GM19035 (cell line): ENCODE measurements around the gene ICOSLG.
"Not testable (repeated sequence)": the region's sequence is repeated elsewhere in the genome, so short reads cannot be mapped to it uniquely, and the experiment has no call there.

Source experiments
- ATAC-seq: cut with Tn5 transposase; IDR thresholded peaks from one replicate; pipeline ENCODE4 v1.9.1; 2021; ENCODE audit not compliant: unreplicated experiment

ICOSLG gene

DNA sequence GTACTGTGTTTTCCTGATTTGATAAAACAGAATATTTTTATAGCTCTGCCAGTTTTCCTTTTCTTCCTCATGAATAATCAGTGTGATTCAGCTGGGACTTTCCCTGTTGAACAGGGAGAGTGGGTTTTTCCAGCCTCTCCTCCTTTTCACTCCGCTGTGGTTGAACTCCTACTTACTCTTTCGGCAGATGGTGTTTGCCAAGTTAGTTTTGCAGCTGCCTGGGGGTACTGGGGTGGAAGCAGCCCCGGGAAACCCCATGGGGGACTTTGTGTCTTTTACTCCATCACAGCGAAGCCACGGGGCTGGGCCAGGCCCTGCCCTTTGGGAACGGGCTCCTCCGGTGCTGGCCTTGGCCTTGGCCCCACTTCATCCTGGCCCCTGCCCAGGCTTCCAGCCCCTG, 55.9 kb downstream of the ICOSLG start:
- ATAC-seq = not testable (repeated sequence)

DNA sequence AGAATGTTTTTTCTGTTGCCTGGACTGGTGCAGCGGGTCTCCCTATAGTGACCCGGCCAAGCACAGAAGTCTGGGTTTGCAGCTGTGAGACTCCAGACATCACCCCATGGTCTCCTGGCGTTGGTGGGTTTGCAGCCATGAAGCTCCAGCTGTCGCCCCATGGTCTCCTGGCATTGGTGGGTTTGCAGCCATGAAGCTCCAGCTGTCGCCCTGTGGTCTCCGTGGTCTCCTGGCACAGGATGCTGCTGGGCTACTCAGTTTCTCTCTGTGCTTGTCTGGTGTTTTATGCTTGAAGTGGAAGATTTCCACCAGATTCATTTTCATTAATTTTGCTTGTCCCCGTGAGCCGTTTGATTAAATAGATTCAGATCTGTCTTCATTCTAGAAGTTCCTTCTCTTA, 58.5 kb downstream of the ICOSLG start:
- ATAC-seq = not testable (repeated sequence)

DNA sequence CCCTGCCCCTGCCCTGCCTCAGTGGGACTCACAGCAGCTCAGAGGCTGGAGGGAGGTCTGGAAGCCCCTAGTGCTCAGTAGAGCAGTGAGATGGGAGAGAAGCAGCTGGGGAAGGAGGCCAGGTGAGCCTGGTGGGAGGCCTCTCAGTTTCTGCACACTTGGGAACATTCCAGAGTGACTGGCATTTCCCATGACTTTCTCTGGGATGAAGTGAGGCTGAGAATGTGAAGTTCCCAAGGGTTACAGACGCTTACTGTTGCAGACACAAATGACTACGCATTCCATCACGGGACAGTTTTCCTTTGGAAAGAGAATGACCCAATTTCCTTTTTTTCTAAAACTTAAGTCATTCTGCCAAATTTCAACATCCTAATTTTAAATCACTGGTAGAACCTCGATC, 59.2 kb downstream of the ICOSLG start:
- ATAC-seq = not testable (repeated sequence)

DNA sequence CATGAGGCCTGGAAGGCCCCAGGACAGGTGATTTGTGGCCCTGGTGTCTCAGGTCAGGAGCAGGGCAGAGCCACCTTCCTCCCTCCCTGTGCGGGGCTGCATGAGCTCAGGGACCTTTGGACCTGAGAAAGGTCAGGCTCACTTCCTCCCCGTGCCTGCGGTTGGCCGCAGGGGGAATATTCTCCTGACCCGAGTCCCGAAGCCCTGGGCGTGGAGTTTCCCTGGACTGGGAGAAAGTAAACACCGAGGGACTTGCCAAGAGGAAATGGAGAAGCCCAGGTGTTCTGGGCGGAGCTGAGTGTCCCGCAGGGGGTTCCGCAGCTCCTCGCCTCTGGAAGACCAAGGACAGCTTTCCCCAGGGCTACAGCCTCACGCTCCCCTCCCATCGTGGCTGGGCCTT, 64.6 kb downstream of the ICOSLG start:
- ATAC-seq = not testable (repeated sequence)

DNA sequence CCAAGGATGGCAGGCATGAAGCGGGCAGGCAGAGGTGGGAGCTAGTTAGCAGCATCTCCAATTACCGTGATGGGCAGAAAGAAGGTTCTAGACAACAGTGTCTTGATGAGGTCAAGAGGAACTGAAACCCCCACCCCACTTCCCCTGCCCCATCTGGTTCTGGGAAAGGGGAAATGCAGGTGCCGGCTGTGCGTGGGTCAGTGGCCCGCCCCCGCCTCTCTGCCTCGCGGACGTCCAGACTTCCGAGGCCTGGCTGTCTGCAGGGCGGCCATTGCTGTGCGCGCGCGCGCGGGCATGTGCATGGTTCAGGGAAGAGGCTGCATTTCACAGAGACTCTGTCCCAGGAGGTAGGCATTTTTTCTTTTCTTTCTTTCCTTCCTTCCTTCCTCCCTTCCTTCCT, 65.6 kb downstream of the ICOSLG start:
- peak; percentile 67 for ATAC-seq
